ENCODE results near the gene ZNF618. TPM values are rescaled to one million over a fixed set of nuclear protein-coding genes. Genes with fewer than 3 reads are reported as not detected.
A peak's percentile ranks its signal among the peaks of the same experiment; 100 is the strongest.

Gene ZNF618
- polyA plus RNA-seq, 3 donors = 0.53 to 1.9 (median 0.78) TPM

GRCh38 chr9:113857875-113858274 is 18.2 kb upstream of the ZNF618 start:
- H3K4me1 Mint-ChIP-seq = peaks cover 20% of the 10 kb centered on the region
- 0% methylated on average over 3 of the region's 4 CpGs for WGBS (ENCODE audit: insufficient coverage)
- intact Hi-C loops (cut with micrococcal nuclease) = no loop called here

GRCh38 chr9:113858282-113858681 is 17.8 kb upstream of the ZNF618 start:
- Histone ChIP-seq H3K27ac (ENCODE audit: low read depth in 1 of 2, low read length in 2 of 2) (peak overlapping the region in 1 of 2 donors; percentile 28), H3K27me3 (ENCODE audit: control insufficient read depth in 2 of 2, insufficient read depth in 2 of 2, low read length in 2 of 2) (no peaks in the 10 kb centered on the region), H2AFZ (ENCODE audit: insufficient read depth, low read depth, low read length, poor library complexity, severe bottlenecking) (peak overlapping the region; percentile 13), H3K36me3 (replicated peaks in 1 of 2; ENCODE audit: control insufficient read depth in 1 of 2, insufficient read depth in 2 of 2, low read length in 2 of 2) (no peaks in the 10 kb centered on the region), H4K20me1 (ENCODE audit: insufficient read depth, low read length) (no peaks in the 10 kb centered on the region), H3K4me3 (replicated peaks in 1 of 3; ENCODE audit: low read depth in 2 of 3, low read length in 3 of 3) (no peak overlapping the region), H3K9ac (ENCODE audit: insufficient read depth, low read length, poor library complexity, severe bottlenecking) (no peak overlapping the region), H3K4me2 (replicated peaks; ENCODE audit: extremely low read depth, low read length, poor library complexity, severe bottlenecking) (no peak overlapping the region), H3K9me3 (replicated peaks in 1 of 2; ENCODE audit: control insufficient read depth in 1 of 2, insufficient read depth in 1 of 2, low read length in 2 of 2) (no peaks in the 10 kb centered on the region), H3K79me2 (ENCODE audit: insufficient read depth, low read length) (no peaks in the 10 kb centered on the region), H3K4me1 (ENCODE audit: control insufficient read depth in 1 of 2, insufficient read depth in 2 of 2, low read length in 2 of 2) (peaks cover 7 to 12% of the 10 kb centered on the region in 2 donors)
- Mint-ChIP-seq H3K4me1 (peaks cover 20% of the 10 kb centered on the region), H3K27me3 (ENCODE audit: low read depth in 3 of 3) (peaks cover 0 to 2% (median 0%) of the 10 kb centered on the region in 3 donors), H3K4me3 (no peak overlapping the region), H3K36me3 (no peaks in the 10 kb centered on the region), H3K27ac (peak overlapping the region in 5 of 7 donors; percentile 37 to 78 (median 62)), H3K9me3 (peaks cover 0 to 6% (median 0%) of the 10 kb centered on the region in 7 donors)
- peak in 1 of 3 donors; percentile 15 for DNase-seq
- no CpG with 5 or more reads among the region's 1 CpG for WGBS (ENCODE audit: insufficient coverage)
- intact Hi-C loops (cut with micrococcal nuclease) = no loop called here
- TF ChIP-seq, protein P1, sequence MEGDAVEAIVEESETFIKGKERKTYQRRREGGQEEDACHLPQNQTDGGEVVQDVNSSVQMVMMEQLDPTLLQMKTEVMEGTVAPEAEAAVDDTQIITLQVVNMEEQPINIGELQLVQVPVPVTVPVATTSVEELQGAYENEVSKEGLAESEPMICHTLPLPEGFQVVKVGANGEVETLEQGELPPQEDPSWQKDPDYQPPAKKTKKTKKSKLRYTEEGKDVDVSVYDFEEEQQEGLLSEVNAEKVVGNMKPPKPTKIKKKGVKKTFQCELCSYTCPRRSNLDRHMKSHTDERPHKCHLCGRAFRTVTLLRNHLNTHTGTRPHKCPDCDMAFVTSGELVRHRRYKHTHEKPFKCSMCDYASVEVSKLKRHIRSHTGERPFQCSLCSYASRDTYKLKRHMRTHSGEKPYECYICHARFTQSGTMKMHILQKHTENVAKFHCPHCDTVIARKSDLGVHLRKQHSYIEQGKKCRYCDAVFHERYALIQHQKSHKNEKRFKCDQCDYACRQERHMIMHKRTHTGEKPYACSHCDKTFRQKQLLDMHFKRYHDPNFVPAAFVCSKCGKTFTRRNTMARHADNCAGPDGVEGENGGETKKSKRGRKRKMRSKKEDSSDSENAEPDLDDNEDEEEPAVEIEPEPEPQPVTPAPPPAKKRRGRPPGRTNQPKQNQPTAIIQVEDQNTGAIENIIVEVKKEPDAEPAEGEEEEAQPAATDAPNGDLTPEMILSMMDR (IDR thresholded peaks at IDR 0.05) = no peak

More at GRCh38 chr9:113857875-113858274, 18.2 kb upstream of the ZNF618 start:
- no peak overlapping the region for H3K9ac ChIP-seq (ENCODE audit: insufficient read depth, low read length, poor library complexity, severe bottlenecking)
- H3K79me2 ChIP-seq (ENCODE audit: insufficient read depth, low read length) = no peaks in the 10 kb centered on the region
- no peak overlapping the region for H3K4me3 Mint-ChIP-seq
- no peak overlapping the region for H3K4me3 ChIP-seq (replicated peaks in 1 of 3; ENCODE audit: low read depth in 2 of 3, low read length in 3 of 3)
- no peaks in the 10 kb centered on the region for H3K36me3 ChIP-seq (replicated peaks in 1 of 2; ENCODE audit: control insufficient read depth in 1 of 2, insufficient read depth in 2 of 2, low read length in 2 of 2)
- peaks cover 0 to 2% (median 0%) of the 10 kb centered on the region in 3 donors for H3K27me3 Mint-ChIP-seq (ENCODE audit: low read depth in 3 of 3)
- H3K27ac Mint-ChIP-seq = peak overlapping the region in 6 of 7 donors; percentile 37 to 78 (median 58)
- H3K9me3 Mint-ChIP-seq = peaks cover 0 to 6% (median 0%) of the 10 kb centered on the region in 7 donors
- peak overlapping the region; percentile 23 for H2AFZ ChIP-seq (ENCODE audit: insufficient read depth, low read depth, low read length, poor library complexity, severe bottlenecking)
- no peaks in the 10 kb centered on the region for H3K36me3 Mint-ChIP-seq
- no peak overlapping the region for H3K4me2 ChIP-seq (replicated peaks; ENCODE audit: extremely low read depth, low read length, poor library complexity, severe bottlenecking)
- H3K9me3 ChIP-seq (replicated peaks in 1 of 2; ENCODE audit: control insufficient read depth in 1 of 2, insufficient read depth in 1 of 2, low read length in 2 of 2) = no peaks in the 10 kb centered on the region
- no peaks in the 10 kb centered on the region for H4K20me1 ChIP-seq (ENCODE audit: insufficient read depth, low read length)
- peak overlapping the region in 1 of 2 donors; percentile 34 for H3K27ac ChIP-seq (ENCODE audit: low read depth in 1 of 2, low read length in 2 of 2)
- DNase-seq = peak; percentile 56 to 78 (median 72)
- TF ChIP-seq, protein P1 (IDR thresholded peaks at IDR 0.05) = no peak
- peaks cover 7 to 12% of the 10 kb centered on the region in 2 donors for H3K4me1 ChIP-seq (ENCODE audit: control insufficient read depth in 1 of 2, insufficient read depth in 2 of 2, low read length in 2 of 2)
- H3K27me3 ChIP-seq (ENCODE audit: control insufficient read depth in 2 of 2, insufficient read depth in 2 of 2, low read length in 2 of 2) = no peaks in the 10 kb centered on the region

Data from CD14-positive monocyte (primary cell).